LNCaP clone FGC (cell line): ENCODE measurements around the gene NUDT16L1.

Experiments
- DNase-seq: peaks from one replicate; pipeline ENCODE4 v3.0.0-alpha.2; 2011; ENCODE audit warnings: low read depth
- H3K4me3 ChIP-seq: 2 replicates; pipeline ENCODE4 v1.5.1; 2011; ENCODE audit warnings: mild to moderate bottlenecking, low read depth, low read length, control low read depth
- TF ChIP-seq, protein P1 (sequence below): IDR thresholded peaks from 2 replicates; pipeline ENCODE4 v1.5.1; 2012; ENCODE audit warnings: mild to moderate bottlenecking; ENCODE audit not compliant: control insufficient read depth, insufficient read depth; ENCODE audit errors: extremely low read depth

NUDT16L1 gene

DNA sequence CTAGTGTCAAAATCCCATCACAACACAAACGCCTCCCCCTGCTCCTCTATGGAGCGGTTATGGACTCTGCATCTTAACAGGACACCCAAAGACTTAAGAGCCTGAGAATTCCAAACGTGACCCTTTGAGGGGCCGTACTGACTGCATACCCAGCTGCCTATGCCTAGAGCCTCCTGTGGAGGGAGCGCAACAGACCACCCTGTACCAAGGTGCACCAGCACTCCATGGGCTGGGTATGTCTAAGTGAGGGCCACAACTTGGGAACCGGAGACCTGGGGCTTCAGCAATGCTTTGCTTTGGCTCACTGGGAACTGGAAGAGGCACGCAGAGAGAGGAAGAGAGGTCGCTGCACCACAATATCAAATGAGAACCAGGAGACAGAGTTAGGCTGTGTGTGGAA is 35.3 kb downstream of the NUDT16L1 start:
- no peak overlapping the region for H3K4me3 ChIP-seq
- TF ChIP-seq, protein P1, sequence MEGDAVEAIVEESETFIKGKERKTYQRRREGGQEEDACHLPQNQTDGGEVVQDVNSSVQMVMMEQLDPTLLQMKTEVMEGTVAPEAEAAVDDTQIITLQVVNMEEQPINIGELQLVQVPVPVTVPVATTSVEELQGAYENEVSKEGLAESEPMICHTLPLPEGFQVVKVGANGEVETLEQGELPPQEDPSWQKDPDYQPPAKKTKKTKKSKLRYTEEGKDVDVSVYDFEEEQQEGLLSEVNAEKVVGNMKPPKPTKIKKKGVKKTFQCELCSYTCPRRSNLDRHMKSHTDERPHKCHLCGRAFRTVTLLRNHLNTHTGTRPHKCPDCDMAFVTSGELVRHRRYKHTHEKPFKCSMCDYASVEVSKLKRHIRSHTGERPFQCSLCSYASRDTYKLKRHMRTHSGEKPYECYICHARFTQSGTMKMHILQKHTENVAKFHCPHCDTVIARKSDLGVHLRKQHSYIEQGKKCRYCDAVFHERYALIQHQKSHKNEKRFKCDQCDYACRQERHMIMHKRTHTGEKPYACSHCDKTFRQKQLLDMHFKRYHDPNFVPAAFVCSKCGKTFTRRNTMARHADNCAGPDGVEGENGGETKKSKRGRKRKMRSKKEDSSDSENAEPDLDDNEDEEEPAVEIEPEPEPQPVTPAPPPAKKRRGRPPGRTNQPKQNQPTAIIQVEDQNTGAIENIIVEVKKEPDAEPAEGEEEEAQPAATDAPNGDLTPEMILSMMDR = no peak
- DNase-seq = no peak

DNA sequence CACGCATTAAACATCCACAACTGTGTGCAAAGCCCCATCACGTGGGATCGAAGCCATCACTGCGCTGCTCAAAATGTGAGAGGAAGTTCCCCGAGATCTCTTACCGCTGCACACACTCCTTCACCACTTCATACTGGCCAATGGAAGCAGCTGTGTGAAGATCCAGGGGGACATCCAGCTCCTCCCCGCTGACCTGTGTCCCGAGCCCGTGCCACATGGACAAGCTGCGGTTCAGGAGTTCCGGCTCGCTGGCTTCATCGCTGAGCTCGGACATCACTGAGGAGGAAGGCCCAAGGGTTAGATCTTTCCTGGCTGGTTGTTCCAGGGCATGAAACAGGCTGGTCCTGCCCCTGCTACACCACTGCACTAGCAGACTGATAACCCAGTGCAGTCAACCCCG is 36.5 kb downstream of the NUDT16L1 start:
- TF ChIP-seq, protein P1 = no peak
- no peak overlapping the region for H3K4me3 ChIP-seq
- no peak for DNase-seq

DNA sequence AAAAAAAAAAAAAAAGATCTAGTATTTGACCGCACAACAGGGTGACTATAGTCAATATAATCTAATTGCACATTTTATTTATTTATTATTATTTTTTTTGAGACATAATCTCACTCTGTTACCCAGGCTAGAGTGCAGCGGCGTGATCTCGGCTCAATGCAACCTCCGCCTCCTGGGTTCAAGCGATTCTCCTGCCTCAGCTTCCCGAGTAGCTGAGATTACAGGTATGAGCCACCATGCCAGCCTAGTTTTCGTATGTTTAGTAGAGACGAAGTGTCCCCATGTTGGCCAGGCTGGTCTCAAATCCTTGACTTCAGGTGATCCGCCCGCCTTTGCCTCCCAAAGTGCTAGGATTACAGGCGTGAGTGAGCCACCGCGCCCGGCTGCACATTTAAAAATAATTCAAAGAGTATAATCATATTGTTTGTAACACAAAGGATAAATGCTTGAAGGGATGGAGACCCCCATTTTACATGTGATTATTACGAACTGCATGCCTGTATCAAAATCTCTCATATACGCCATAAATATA is 39.9 kb downstream of the NUDT16L1 start:
- DNase-seq = no peak
- H3K4me3 ChIP-seq = peak overlapping the region; percentile 98
- TF ChIP-seq, protein P1 = no peak

DNA sequence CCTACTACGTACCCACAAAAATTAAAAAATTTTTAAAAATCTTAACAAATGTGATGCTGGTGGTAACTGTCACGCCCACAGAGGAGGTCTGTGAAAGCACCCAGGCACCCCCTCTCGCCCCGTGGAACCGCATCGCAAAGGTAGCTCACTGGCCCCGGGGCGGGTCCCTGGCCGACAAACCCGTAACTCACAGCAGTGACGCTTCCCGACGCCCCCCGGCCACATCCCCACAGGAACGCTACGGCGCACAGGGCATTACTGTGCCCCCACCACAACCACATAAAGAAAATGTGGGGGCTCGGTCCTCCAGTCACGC is 40.3 kb downstream of the NUDT16L1 start:
- peak overlapping the region; percentile 98 for H3K4me3 ChIP-seq
- TF ChIP-seq, protein P1 = no peak
- DNase-seq = no peak

DNA sequence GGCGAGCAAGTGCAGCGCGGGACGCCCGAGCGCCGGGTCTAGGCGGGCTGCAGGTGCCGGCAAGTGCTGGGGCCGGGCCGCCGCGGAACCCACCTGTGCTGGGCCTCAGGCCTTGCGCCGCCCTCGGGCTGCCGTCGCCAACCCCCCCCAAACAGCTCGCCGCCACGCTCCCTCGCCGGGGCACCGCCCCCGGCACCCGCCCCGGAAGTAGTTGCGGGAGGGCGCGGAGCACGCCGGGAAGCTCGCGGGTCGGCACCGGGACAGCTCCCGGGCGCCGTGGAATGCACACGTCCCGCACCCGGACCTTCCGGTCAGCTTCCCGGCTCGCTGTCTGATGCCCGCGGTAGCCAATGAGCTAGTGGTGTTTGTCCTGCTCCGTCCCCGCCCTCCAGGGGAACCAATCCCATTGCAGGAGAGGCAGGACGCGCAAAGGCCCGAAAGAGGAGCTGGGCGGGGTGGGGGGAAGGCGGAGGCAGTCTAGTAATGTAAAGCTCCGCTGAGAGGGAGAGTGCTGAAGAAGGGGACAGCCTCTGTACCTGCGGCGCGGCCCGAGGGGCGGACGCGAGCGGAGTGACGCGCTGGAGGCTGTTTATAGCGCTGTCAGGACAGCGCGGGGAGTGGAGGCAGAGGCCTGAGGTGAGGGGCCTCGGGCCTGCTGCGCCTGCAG is 40.8 kb downstream of the NUDT16L1 start, which contains the start of the genes ANKS3 and DNAAF8:
TSS of gene ANKS3 (minus strand) at position 209 of the 667 bp plus-strand sequence. CDS start 4,122 bp downstream, outside the sequence.
TSS of gene DNAAF8 (plus strand) at position 475 of the 667 bp plus-strand sequence. CDS start 1,978 bp downstream, outside the sequence.
- TF ChIP-seq, protein P1 = no peak
- H3K4me3 ChIP-seq = peak within 1 kb of the TSS; percentile 98
- peak; percentile 94 for DNase-seq

DNA sequence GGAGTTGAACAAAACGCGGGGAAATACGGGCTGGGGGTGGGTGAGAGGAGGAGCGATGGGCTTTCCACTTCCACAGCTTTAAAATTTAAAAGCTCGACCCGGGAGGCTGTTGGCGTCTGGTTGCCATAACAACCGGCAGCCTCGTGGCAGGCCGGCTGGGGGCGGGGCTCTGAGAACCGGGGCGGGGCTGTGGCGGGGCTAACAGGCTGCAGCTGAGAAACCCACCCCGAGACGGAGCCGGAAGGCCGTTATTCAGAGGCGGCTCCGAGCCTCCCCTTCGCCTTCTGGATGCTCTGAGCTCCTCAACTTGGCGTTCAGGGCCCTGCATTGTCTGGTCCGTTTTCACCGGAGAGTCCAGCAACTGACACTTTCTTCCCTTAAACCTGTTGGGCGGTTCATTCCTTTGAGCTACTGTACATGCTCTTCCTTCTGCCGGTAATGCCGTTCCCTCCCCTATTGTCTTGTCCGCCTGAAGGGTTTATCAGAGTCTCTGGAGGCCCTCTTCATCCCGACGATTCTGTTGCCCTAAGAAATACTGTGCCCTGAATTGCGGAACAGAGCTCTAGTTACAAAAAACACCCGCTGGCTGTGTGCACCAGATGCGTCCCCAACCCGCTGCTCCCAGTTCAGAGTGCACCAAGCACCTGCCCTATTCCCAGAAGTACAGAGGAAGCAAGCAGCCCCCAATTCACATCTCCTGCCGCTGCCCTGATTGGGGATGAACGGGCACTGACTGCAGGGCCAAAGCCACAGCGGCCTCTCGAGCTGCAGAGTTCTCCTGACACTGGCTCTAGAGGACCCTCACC is 41.6 kb downstream of the NUDT16L1 start:
- peak; percentile 13 for DNase-seq
- TF ChIP-seq, protein P1 = no peak

More for the DNA sequence above, 41.6 kb downstream of the NUDT16L1 start:
- H3K4me3 ChIP-seq = peak overlapping the region; percentile 98
